OCI-LY7 (cell line): ENCODE data around the gene PODXL2.

Experiments used
- CTCF ChIP-seq: fragments of 200-600 bp; sonication (generic); conservative IDR thresholded peaks from 2 replicates; pipeline ENCODE4 v1.5.1; 2014; ENCODE audit warnings: mild to moderate bottlenecking, antibody characterized with exemption, low read length, moderate library complexity, mixed read lengths
- EZH2phosphoT487 ChIP-seq: fragments of 200-600 bp; sonication (generic); IDR thresholded peaks from 2 replicates; pipeline ENCODE4 v1.6.1; 2018; ENCODE audit warnings: low read depth, borderline replicate concordance, mild to moderate bottlenecking, mixed run types, antibody characterized with exemption, low read length, moderate library complexity, mixed read lengths

DNA sequence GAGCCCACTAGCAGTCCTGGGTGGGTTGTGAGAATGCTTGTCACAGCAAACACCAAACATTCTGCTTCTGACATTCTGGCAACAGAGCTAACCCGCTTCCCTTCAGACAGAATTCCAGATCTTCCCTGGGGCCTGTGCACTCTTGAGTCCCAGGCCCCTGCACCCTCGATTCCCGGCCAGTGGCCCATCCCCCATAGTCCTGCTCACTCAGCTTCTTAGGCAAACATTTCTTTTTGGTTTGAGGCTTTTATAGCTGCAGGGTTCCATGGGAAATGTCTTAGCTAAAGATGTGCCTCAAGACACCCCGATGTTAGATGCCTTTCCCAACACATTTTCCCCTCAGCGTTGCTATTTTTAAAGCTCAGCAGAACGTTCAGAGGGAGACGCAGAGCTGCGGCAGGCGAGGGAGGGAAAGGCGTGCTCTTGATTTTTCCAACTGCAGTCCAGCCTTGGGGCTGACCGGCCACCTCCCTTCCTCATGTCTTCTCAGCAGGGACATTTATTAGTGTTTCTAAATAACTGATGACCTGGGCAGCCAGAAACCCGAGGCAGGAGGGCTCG is 78.9 kb downstream of the PODXL2 start:
- no peak for TF ChIP-seq CTCF
- TF ChIP-seq EZH2phosphoT487, result no peak
